K562 (cell line): ENCODE data around the gene ITGAL. TPM values are rescaled to one million over a fixed set of nuclear protein-coding genes. Genes with fewer than 3 reads are reported as not detected.

ENCODE experiments used
- CEBPG ChIP-seq, 3 experiments: fragments of 200-800 bp in 1 of 3; sonication (Bioruptor generic) in 1 of 3; sonication (generic) in 1 of 3; formaldehyde crosslinking in 1 of 3; IDR thresholded peaks in 2 of 3; conservative IDR thresholded peaks in 1 of 3; 2 replicates each; pipeline versions ENCODE4 v1.6.1 to v1.8.0; 2016 to 2022; ENCODE audit warnings: missing compliant biosample characterization in 2 of 3, missing genetic modification characterization in 2 of 3, mild to moderate bottlenecking in 1 of 3, missing genetic modification reagents in 1 of 3
- DMBX1 ChIP-seq: fragments of 250-450 bp; sonication (Bioruptor Pico); IDR thresholded peaks from 2 replicates; pipeline ENCODE4 v1.8.0; 2022; ENCODE audit warnings: inconsistent platforms, mild to moderate bottlenecking, moderate library complexity, borderline replicate concordance
- ERF ChIP-seq: fragments of 450-650 bp; formaldehyde crosslinking; IDR thresholded peaks from 2 replicates; pipeline ENCODE4 v1.4.0; 2020; ENCODE audit warnings: mild to moderate bottlenecking, mixed read lengths
- FOXK1 ChIP-seq: sonication (generic); formaldehyde crosslinking; IDR thresholded peaks from 2 replicates; pipeline ENCODE4 v1.8.0; 2022; ENCODE audit warnings: missing genetic modification reagents, mild to moderate bottlenecking, borderline replicate concordance
- LARP7 ChIP-seq: fragments of 450-650 bp; IDR thresholded peaks from 2 replicates; pipeline ENCODE4 v1.6.1; 2016
- NCOA1 ChIP-seq: fragments of 450-650 bp; IDR thresholded peaks from 2 replicates; pipeline ENCODE4 v1.6.1; 2016; ENCODE audit warnings: low read depth
- NFRKB ChIP-seq: fragments of 450-650 bp; IDR thresholded peaks from 2 replicates; pipeline ENCODE4 v1.6.1; 2016; ENCODE audit warnings: low read depth
- STAT5B ChIP-seq: fragments of 250-450 bp; sonication (Bioruptor Pico); IDR thresholded peaks from 2 replicates; pipeline ENCODE4 v1.8.0; 2021; ENCODE audit warnings: mild to moderate bottlenecking, inconsistent platforms
- ZBTB9 ChIP-seq: fragments of 450-650 bp; formaldehyde crosslinking; IDR thresholded peaks from 2 replicates; pipeline ENCODE4 v1.4.0; 2020; ENCODE audit warnings: mild to moderate bottlenecking, moderate library complexity
- ZKSCAN8 ChIP-seq: fragments of 200-800 bp; sonication (Bioruptor generic); IDR thresholded peaks from 2 replicates; pipeline ENCODE4 v1.6.1; 2016; ENCODE audit warnings: missing genetic modification characterization, missing compliant biosample characterization
- ZNF316 ChIP-seq: fragments of 450-650 bp; IDR thresholded peaks from 2 replicates; pipeline ENCODE4 v1.6.1; 2016
- ZNF76 ChIP-seq: fragments of 250-450 bp; sonication (Bioruptor Pico); IDR thresholded peaks from 2 replicates; pipeline ENCODE4 v1.4.0; 2020; ENCODE audit warnings: mild to moderate bottlenecking, moderate library complexity, borderline replicate concordance
- polyA plus RNA-seq, 8 experiments: library from polyadenylated mRNA; depleted of rRNA in 4 of 8; stranded (reverse) in 5 of 8; unstranded in 3 of 8; fragments of >200 nt; fragmentation: Nextera tagmentation in 2 of 8; fragmentation: Illumina TruSeq in 1 of 8; extraction: Ambion mirVana in 2 of 8; extraction: Trizol in 1 of 8; gene quantifications; 2 replicates each; pipeline versions ENCODE4 v1.2.1 to v1.2.3, GENCODE V29; 2011 to 2014; ENCODE audit warnings: inconsistent platforms in 1 of 8, missing spikeins in 1 of 8
- total RNA-seq, 7 experiments: library from RNA; depleted of rRNA in 6 of 7; stranded (reverse); fragments of >200 nt in 6 of 7; fragmentation: Illumina TruSeq in 2 of 7; extraction: Trizol in 2 of 7; gene quantifications; 2 replicates each; pipeline versions ENCODE4 v1.2.1 to v1.2.3, GENCODE V29; 2011 to 2021; ENCODE audit warnings: low replicate concordance in 1 of 7
- TF ChIP-seq, protein P1 (sequence below): fragments of 450-650 bp; formaldehyde crosslinking; IDR thresholded peaks from 2 replicates; pipeline ENCODE4 v1.4.0; 2022; ENCODE audit warnings: missing genetic modification characterization
- TF ChIP-seq, protein P2 (sequence below): fragments of 450-650 bp; conservative IDR thresholded peaks from 2 replicates; pipeline ENCODE4 v1.6.1; 2016; ENCODE audit warnings: missing genetic modification characterization, low read depth, mild to moderate bottlenecking, control low read depth, missing compliant biosample characterization
- TF ChIP-seq, protein P3 (sequence below): fragments of 200-800 bp; sonication (Bioruptor generic); IDR thresholded peaks from 2 replicates; pipeline ENCODE4 v1.6.1; 2017; ENCODE audit warnings: missing genetic modification characterization, missing compliant biosample characterization

The ITGAL gene
- total and polyA plus RNA-seq, 9 of the 15 experiments (the other 6 are each of a cell fraction or from before 2014, with no cell fraction given): 0.01 to 0.53 TPM; not detected in 7

GRCh38 chr16:30446203-30446595 is 26.3 kb upstream of the ITGAL start (continued):
- TF ChIP-seq, protein P1, sequence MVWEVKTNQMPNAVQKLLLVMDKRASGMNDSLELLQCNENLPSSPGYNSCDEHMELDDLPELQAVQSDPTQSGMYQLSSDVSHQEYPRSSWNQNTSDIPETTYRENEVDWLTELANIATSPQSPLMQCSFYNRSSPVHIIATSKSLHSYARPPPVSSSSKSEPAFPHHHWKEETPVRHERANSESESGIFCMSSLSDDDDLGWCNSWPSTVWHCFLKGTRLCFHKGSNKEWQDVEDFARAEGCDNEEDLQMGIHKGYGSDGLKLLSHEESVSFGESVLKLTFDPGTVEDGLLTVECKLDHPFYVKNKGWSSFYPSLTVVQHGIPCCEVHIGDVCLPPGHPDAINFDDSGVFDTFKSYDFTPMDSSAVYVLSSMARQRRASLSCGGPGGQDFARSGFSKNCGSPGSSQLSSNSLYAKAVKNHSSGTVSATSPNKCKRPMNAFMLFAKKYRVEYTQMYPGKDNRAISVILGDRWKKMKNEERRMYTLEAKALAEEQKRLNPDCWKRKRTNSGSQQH (CRISPR knock-in tag): no peak
- 0 out of 2 replicates have a peak, but pooled peaks have one; percentile 7 for TF ChIP-seq DMBX1 (CRISPR knock-in tag)
- TF ChIP-seq ZKSCAN8 (CRISPR knock-in tag): 0 out of 2 replicates have a peak, but pooled peaks have one; percentile 10
- TF ChIP-seq ZBTB9: 0 out of 2 replicates have a peak, but pooled peaks have one; percentile 27
- peak; percentile 52 for TF ChIP-seq NFRKB
- peak; percentile 27; the same call in 1 of the 2 replicates for TF ChIP-seq LARP7
- TF ChIP-seq NCOA1: no peak
- 0 out of 2 replicates have a peak, but pooled peaks have one; percentile 8 for TF ChIP-seq FOXK1 (CRISPR knock-in tag)
- no peak for TF ChIP-seq STAT5B (CRISPR knock-in tag)
- TF ChIP-seq, protein P2, sequence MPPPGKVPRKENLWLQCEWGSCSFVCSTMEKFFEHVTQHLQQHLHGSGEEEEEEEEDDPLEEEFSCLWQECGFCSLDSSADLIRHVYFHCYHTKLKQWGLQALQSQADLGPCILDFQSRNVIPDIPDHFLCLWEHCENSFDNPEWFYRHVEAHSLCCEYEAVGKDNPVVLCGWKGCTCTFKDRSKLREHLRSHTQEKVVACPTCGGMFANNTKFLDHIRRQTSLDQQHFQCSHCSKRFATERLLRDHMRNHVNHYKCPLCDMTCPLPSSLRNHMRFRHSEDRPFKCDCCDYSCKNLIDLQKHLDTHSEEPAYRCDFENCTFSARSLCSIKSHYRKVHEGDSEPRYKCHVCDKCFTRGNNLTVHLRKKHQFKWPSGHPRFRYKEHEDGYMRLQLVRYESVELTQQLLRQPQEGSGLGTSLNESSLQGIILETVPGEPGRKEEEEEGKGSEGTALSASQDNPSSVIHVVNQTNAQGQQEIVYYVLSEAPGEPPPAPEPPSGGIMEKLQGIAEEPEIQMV (tag): 0 out of 2 replicates have a peak, but pooled peaks have one; percentile 7
- 0 out of 2 replicates have a peak, but pooled peaks have one; percentile 25 for TF ChIP-seq ERF
- 0 out of 2 replicates have a peak, but pooled peaks have one; percentile 1 for TF ChIP-seq ZNF316
- TF ChIP-seq ZNF76 (CRISPR knock-in tag): peak; percentile 69; the same call in 1 of the 2 replicates
- TF ChIP-seq, protein P3, sequence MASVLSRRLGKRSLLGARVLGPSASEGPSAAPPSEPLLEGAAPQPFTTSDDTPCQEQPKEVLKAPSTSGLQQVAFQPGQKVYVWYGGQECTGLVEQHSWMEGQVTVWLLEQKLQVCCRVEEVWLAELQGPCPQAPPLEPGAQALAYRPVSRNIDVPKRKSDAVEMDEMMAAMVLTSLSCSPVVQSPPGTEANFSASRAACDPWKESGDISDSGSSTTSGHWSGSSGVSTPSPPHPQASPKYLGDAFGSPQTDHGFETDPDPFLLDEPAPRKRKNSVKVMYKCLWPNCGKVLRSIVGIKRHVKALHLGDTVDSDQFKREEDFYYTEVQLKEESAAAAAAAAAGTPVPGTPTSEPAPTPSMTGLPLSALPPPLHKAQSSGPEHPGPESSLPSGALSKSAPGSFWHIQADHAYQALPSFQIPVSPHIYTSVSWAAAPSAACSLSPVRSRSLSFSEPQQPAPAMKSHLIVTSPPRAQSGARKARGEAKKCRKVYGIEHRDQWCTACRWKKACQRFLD (CRISPR knock-in tag): 0 out of 2 replicates have a peak, but pooled peaks have one; percentile 6
- no peak for TF ChIP-seq CEBPG (CRISPR knock-in tag; IDR thresholded peaks at IDR 0.05)
- 0 out of 4 replicates have a peak, but pooled peaks of 1 of the 2 experiments have one; percentile 30 for TF ChIP-seq CEBPG (tag; conservative IDR thresholded peaks at IDR 0.05 in 1 of 2, IDR thresholded peaks at IDR 0.05 in 1 of 2)
